Stimulated activated CD8-positive, alpha-beta memory T cell treated with anti-CD3 and anti-CD28 coated beads, Interleukin-12 subunit alpha, Interleukin-12 subunit beta, amount 100 ng/mL, for 1 hour (primary cell): ENCODE data around the gene KLHL36.
"Not testable (repeated sequence)": the region's sequence is repeated elsewhere in the genome, so short reads cannot be mapped to it uniquely, and the experiment has no call there.

Experiments
- DNase-seq: peaks from one replicate; pipeline ENCODE4 v3.0.0-alpha.2; 2020; ENCODE audit warnings: low read depth

Gene KLHL36

GRCh38 chr16:84616515-84616914 is 31.8 kb upstream of the KLHL36 start:
- no peak for DNase-seq

- no peak for DNase-seq
These were observed 31.1 kb upstream of the KLHL36 start for GRCh38 chr16:84617041-84617790.

GRCh38 chr16:84617791-84618580 is 30.3 kb upstream of the KLHL36 start, which contains the start of gene COTL1:
TSS of gene COTL1 (minus strand) at chr16:84618078. CDS start at chr16:84617914, 164 bp downstream.
- peak; percentile 94 for DNase-seq

- no peak for DNase-seq
These were observed 29.5 kb upstream of the KLHL36 start for GRCh38 chr16:84618581-84619460.

GRCh38 chr16:84620913-84621312 is 27.4 kb upstream of the KLHL36 start:
- not testable (repeated sequence) for DNase-seq

- no peak for DNase-seq
These were observed 22.8 kb upstream of the KLHL36 start for GRCh38 chr16:84625556-84625955.

GRCh38 chr16:84628226-84628731 is 20.0 kb upstream of the KLHL36 start:
- DNase-seq = no peak

GRCh38 chr16:84629580-84629979 is 18.7 kb upstream of the KLHL36 start:
- DNase-seq = no peak

- DNase-seq = no peak
These were observed 18.3 kb upstream of the KLHL36 start for GRCh38 chr16:84630009-84630408.

GRCh38 chr16:84630446-84631152 is 17.7 kb upstream of the KLHL36 start:
- DNase-seq = no peak

GRCh38 chr16:84631153-84631466 is 17.2 kb upstream of the KLHL36 start:
- DNase-seq = no peak

- DNase-seq = no peak
These were observed 16.4 kb upstream of the KLHL36 start for GRCh38 chr16:84631886-84632285.

- not testable (repeated sequence) for DNase-seq
These were observed 15.4 kb upstream of the KLHL36 start for GRCh38 chr16:84632862-84633261.

- no peak for DNase-seq
These were observed 14.7 kb upstream of the KLHL36 start for GRCh38 chr16:84633622-84634021.

- no peak for DNase-seq
These were observed 12.6 kb upstream of the KLHL36 start for GRCh38 chr16:84635702-84636101.

GRCh38 chr16:84637709-84638108 is 10.6 kb upstream of the KLHL36 start:
- no peak for DNase-seq

- DNase-seq = no peak
These were observed 10.0 kb upstream of the KLHL36 start for GRCh38 chr16:84638231-84638806.

- DNase-seq = no peak
These were observed 8.2 kb upstream of the KLHL36 start for GRCh38 chr16:84640145-84640544.

GRCh38 chr16:84641643-84642358 is 6.5 kb upstream of the KLHL36 start:
- no peak for DNase-seq

- no peak for DNase-seq
These were observed 5.1 kb upstream of the KLHL36 start for GRCh38 chr16:84643180-84643583.

GRCh38 chr16:84643674-84644073 is 4.6 kb upstream of the KLHL36 start:
- no peak for DNase-seq
